GM10266 (cell line): ENCODE measurements around the gene RNF19B.

ENCODE experiments used
- DNase-seq: peaks from one replicate; pipeline ENCODE4 v3.0.0; 2012; ENCODE audit errors: extremely low spot score
- CTCF ChIP-seq: IDR thresholded peaks from 2 replicates; pipeline ENCODE4 v1.5.1; 2012; ENCODE audit warnings: mild to moderate bottlenecking, low read depth; ENCODE audit not compliant: control insufficient read depth, insufficient read depth; ENCODE audit errors: missing control alignments

The RNF19B gene

GRCh38 chr1:32966900-32967299 lies 2.3 kb upstream of the RNF19B start:
- DNase-seq = no peak
- TF ChIP-seq CTCF = no peak

GRCh38 chr1:32965251-32965747 lies 690 bp upstream of the RNF19B start:
- DNase-seq = no peak
- no peak for TF ChIP-seq CTCF

GRCh38 chr1:32963746-32964460 lies 706 bp downstream of the RNF19B start:
- DNase-seq = peak; percentile 71
- no peak for TF ChIP-seq CTCF

- DNase-seq = peak; percentile 73
- no peak for TF ChIP-seq CTCF
Measured at GRCh38 chr1:32962248-32962896, 2.2 kb downstream of the RNF19B start.

- no peak for TF ChIP-seq CTCF
- DNase-seq = no peak
Measured at GRCh38 chr1:32960819-32961355, 3.7 kb downstream of the RNF19B start.

GRCh38 chr1:32960342-32960741 lies 4.3 kb downstream of the RNF19B start:
- no peak for TF ChIP-seq CTCF
- DNase-seq = no peak

GRCh38 chr1:32958827-32959226 lies 5.8 kb downstream of the RNF19B start:
- TF ChIP-seq CTCF = no peak

More at GRCh38 chr1:32958827-32959226, 5.8 kb downstream of the RNF19B start:
- no peak for DNase-seq
